ENCODE data around the gene CD200R1L. TPM values are rescaled to one million over a fixed set of nuclear protein-coding genes. Genes with fewer than 3 reads are reported as not detected.

The CD200R1L gene
- total RNA-seq (not detected), total RNA-seq (0 to 0.07 (median 0) reads per million in 29 experiments)
- not detected for total RNA-seq (2013)

- H3K9me3 ChIP-seq, result no peaks in the 10 kb centered on the region
- H3K4me1 Mint-ChIP-seq, result peaks cover 24 to 32% (median 31%) of the 10 kb centered on the region in 3 donors
- H3K36me3 Mint-ChIP-seq, result peaks cover 15% of the 10 kb centered on the region
- CTCF ChIA-PET, result no interaction called here
- H3K36me3 ChIP-seq (ENCODE audit: control insufficient read depth in 2 of 2, extremely low read depth in 1 of 2, insufficient read depth in 1 of 2, low read length in 1 of 2), result no peaks in the 10 kb centered on the region
- peak within 1 kb of the TSS; percentile 62 to 83 for H3K27ac Mint-ChIP-seq
- POLR2A ChIA-PET, result interaction anchor here in 1 of 2 donors (0.5 kb wide), 1 partner anchor 208 kb away, joined by 3 read pairs; no protein-coding TSS in a partner anchor
- no peaks in the 10 kb centered on the region for H3K27me3 ChIP-seq (replicated peaks in 1 of 2; ENCODE audit: control insufficient read depth in 2 of 2, extremely low read depth in 1 of 2, insufficient read depth in 2 of 2, low read length in 1 of 2)
- ATAC-seq (replicated peaks in 1 of 4) (no peak), DNase-seq (no peak)
- peaks cover 21 to 34% (median 22%) of the 10 kb centered on the region in 3 donors for H3K9me3 Mint-ChIP-seq
- H3K27me3 Mint-ChIP-seq, result no peaks in the 10 kb centered on the region
- WGBS (ENCODE audit: insufficient coverage), result no CpG with 5 or more reads among the region's 2 CpGs
- H3K4me3 ChIP-seq (ENCODE audit: control insufficient read depth in 1 of 2, extremely low read depth in 1 of 2, low read length in 1 of 2), result no peak within 1 kb of the TSS
- peak within 1 kb of the TSS; percentile 70 for H3K27ac ChIP-seq (ENCODE audit: low read length)
- peak within 1 kb of the TSS; percentile 1 to 41 (median 31) for H3K4me3 Mint-ChIP-seq
- H3K4me1 ChIP-seq (ENCODE audit: control insufficient read depth in 1 of 2, extremely low read depth in 1 of 2, insufficient read depth in 2 of 2, low read length in 2 of 2), result peaks cover 2 to 15% of the 10 kb centered on the region in 2 experiments
Observed at GRCh38 chr3:112846764-112847163, at the start of gene CD200R1L. Gene CD200R1L (minus strand): TSS chr3:112846864. CDS start chr3:112829367, 17,497 bp downstream.

- WGBS (ENCODE audit: insufficient coverage), result 90% methylated on average over 5 of the region's 5 CpGs
- DNase-seq (no peak), ATAC-seq (replicated peaks in 1 of 4) (no peak)
- Mint-ChIP-seq H3K4me3 (no peak overlapping the region), H3K27ac (no peak overlapping the region), H3K9me3 (no peaks in the 10 kb centered on the region), H3K27me3 (peaks cover 0 to 6% of the 10 kb centered on the region in 2 donors), H3K36me3 (no peaks in the 10 kb centered on the region), H3K4me1 (no peaks in the 10 kb centered on the region)
- no peaks in the 10 kb centered on the region for H3K4me1 ChIP-seq (ENCODE audit: control insufficient read depth in 1 of 2, extremely low read depth in 1 of 2, insufficient read depth in 2 of 2, low read length in 2 of 2)
- H3K27ac ChIP-seq (ENCODE audit: low read length), result no peak overlapping the region
- H3K36me3 ChIP-seq (ENCODE audit: control insufficient read depth in 2 of 2, extremely low read depth in 1 of 2, insufficient read depth in 1 of 2, low read length in 1 of 2), result no peaks in the 10 kb centered on the region
- no peak overlapping the region for H3K4me3 ChIP-seq (ENCODE audit: control insufficient read depth in 1 of 2, extremely low read depth in 1 of 2, low read length in 1 of 2)
- ChIA-PET CTCF (no interaction called here), POLR2A (no interaction called here)
- H3K27me3 ChIP-seq (replicated peaks in 1 of 2; ENCODE audit: control insufficient read depth in 2 of 2, extremely low read depth in 1 of 2, insufficient read depth in 2 of 2, low read length in 1 of 2), result peaks cover 0 to 4% of the 10 kb centered on the region in 2 experiments
- no peaks in the 10 kb centered on the region for H3K9me3 ChIP-seq
Observed at GRCh38 chr3:112894258-112894657, 47.6 kb upstream of the CD200R1L start.

GRCh38 chr3:112889357-112889756 lies 42.7 kb upstream of the CD200R1L start:
- Histone ChIP-seq H3K4me3 (ENCODE audit: control insufficient read depth in 1 of 2, extremely low read depth in 1 of 2, low read length in 1 of 2) (no peak overlapping the region), H3K4me1 (ENCODE audit: control insufficient read depth in 1 of 2, extremely low read depth in 1 of 2, insufficient read depth in 2 of 2, low read length in 2 of 2) (no peaks in the 10 kb centered on the region), H3K36me3 (ENCODE audit: control insufficient read depth in 2 of 2, extremely low read depth in 1 of 2, insufficient read depth in 1 of 2, low read length in 1 of 2) (no peaks in the 10 kb centered on the region), H3K27ac (ENCODE audit: low read length) (no peak overlapping the region), H3K27me3 (replicated peaks in 1 of 2; ENCODE audit: control insufficient read depth in 2 of 2, extremely low read depth in 1 of 2, insufficient read depth in 2 of 2, low read length in 1 of 2) (peaks cover 0 to 8% of the 10 kb centered on the region in 2 experiments), H3K9me3 (no peaks in the 10 kb centered on the region)
- CTCF ChIA-PET, result no interaction called here
- H3K9me3 Mint-ChIP-seq, result no peaks in the 10 kb centered on the region
- POLR2A ChIA-PET, result no interaction called here
- H3K27ac Mint-ChIP-seq, result no peak overlapping the region
- no peaks in the 10 kb centered on the region for H3K36me3 Mint-ChIP-seq
- H3K4me1 Mint-ChIP-seq, result no peaks in the 10 kb centered on the region
- WGBS (ENCODE audit: insufficient coverage), result 75% methylated on average over 1 of the region's 3 CpGs
- H3K27me3 Mint-ChIP-seq, result peaks cover 0 to 6% of the 10 kb centered on the region in 2 donors
- ATAC-seq (replicated peaks in 1 of 4) (no peak), DNase-seq (no peak)
- H3K4me3 Mint-ChIP-seq, result no peak overlapping the region

GRCh38 chr3:112888381-112889085 lies 41.9 kb upstream of the CD200R1L start:
- no peak overlapping the region for H3K27ac Mint-ChIP-seq
- CTCF ChIA-PET, result no interaction called here
- WGBS (ENCODE audit: insufficient coverage), result no CpG with 5 or more reads among the region's 2 CpGs
- Histone ChIP-seq H3K27me3 (replicated peaks in 1 of 2; ENCODE audit: control insufficient read depth in 2 of 2, extremely low read depth in 1 of 2, insufficient read depth in 2 of 2, low read length in 1 of 2) (peaks cover 0 to 8% of the 10 kb centered on the region in 2 experiments), H3K4me3 (ENCODE audit: control insufficient read depth in 1 of 2, extremely low read depth in 1 of 2, low read length in 1 of 2) (no peak overlapping the region), H3K9me3 (no peaks in the 10 kb centered on the region), H3K36me3 (ENCODE audit: control insufficient read depth in 2 of 2, extremely low read depth in 1 of 2, insufficient read depth in 1 of 2, low read length in 1 of 2) (no peaks in the 10 kb centered on the region), H3K4me1 (ENCODE audit: control insufficient read depth in 1 of 2, extremely low read depth in 1 of 2, insufficient read depth in 2 of 2, low read length in 2 of 2) (no peaks in the 10 kb centered on the region), H3K27ac (ENCODE audit: low read length) (no peak overlapping the region)
- ATAC-seq (replicated peaks in 1 of 4) (no peak), DNase-seq (no peak)
- no peaks in the 10 kb centered on the region for H3K9me3 Mint-ChIP-seq
- H3K4me1 Mint-ChIP-seq, result no peaks in the 10 kb centered on the region
- H3K36me3 Mint-ChIP-seq, result no peaks in the 10 kb centered on the region
- POLR2A ChIA-PET, result no interaction called here
- peaks cover 0 to 6% of the 10 kb centered on the region in 2 donors for H3K27me3 Mint-ChIP-seq
- no peak overlapping the region for H3K4me3 Mint-ChIP-seq

- CTCF ChIA-PET, result interaction anchor here in 1 of 2 donors (0.6 kb wide), 1 partner anchor 481 kb away, joined by 3 read pairs; no protein-coding TSS in a partner anchor
- H3K4me3 ChIP-seq (ENCODE audit: control insufficient read depth in 1 of 2, extremely low read depth in 1 of 2, low read length in 1 of 2), result no peak overlapping the region
- H3K36me3 Mint-ChIP-seq, result no peaks in the 10 kb centered on the region
- H3K27ac Mint-ChIP-seq, result no peak overlapping the region
- H3K9me3 ChIP-seq, result no peaks in the 10 kb centered on the region
- H3K9me3 Mint-ChIP-seq, result peaks cover 0 to 3% (median 0%) of the 10 kb centered on the region in 3 donors
- POLR2A ChIA-PET, result no interaction called here
- ATAC-seq (replicated peaks in 1 of 4) (no peak), DNase-seq (no peak)
- H3K4me3 Mint-ChIP-seq, result no peak overlapping the region
- H3K27me3 ChIP-seq (replicated peaks in 1 of 2; ENCODE audit: control insufficient read depth in 2 of 2, extremely low read depth in 1 of 2, insufficient read depth in 2 of 2, low read length in 1 of 2), result peaks cover 0 to 8% of the 10 kb centered on the region in 2 experiments
- H3K27me3 Mint-ChIP-seq, result peaks cover 0 to 1% of the 10 kb centered on the region in 2 donors
- H3K36me3 ChIP-seq (ENCODE audit: control insufficient read depth in 2 of 2, extremely low read depth in 1 of 2, insufficient read depth in 1 of 2, low read length in 1 of 2), result no peaks in the 10 kb centered on the region
- no peak overlapping the region for H3K27ac ChIP-seq (ENCODE audit: low read length)
- H3K4me1 Mint-ChIP-seq, result no peaks in the 10 kb centered on the region
- WGBS (ENCODE audit: insufficient coverage), result 68% methylated on average over 3 of the region's 4 CpGs
- no peaks in the 10 kb centered on the region for H3K4me1 ChIP-seq (ENCODE audit: control insufficient read depth in 1 of 2, extremely low read depth in 1 of 2, insufficient read depth in 2 of 2, low read length in 2 of 2)
Observed at GRCh38 chr3:112884678-112885290, 38.1 kb upstream of the CD200R1L start.

GRCh38 chr3:112881891-112882290 lies 35.2 kb upstream of the CD200R1L start:
- CTCF ChIA-PET, result no interaction called here
- no peak for DNase-seq
- Histone ChIP-seq H3K4me1 (ENCODE audit: control insufficient read depth in 1 of 2, extremely low read depth in 1 of 2, insufficient read depth in 2 of 2, low read length in 2 of 2) (no peaks in the 10 kb centered on the region), H3K27ac (ENCODE audit: low read length) (no peak overlapping the region), H3K4me3 (ENCODE audit: control insufficient read depth in 1 of 2, extremely low read depth in 1 of 2, low read length in 1 of 2) (no peak overlapping the region), H3K27me3 (replicated peaks in 1 of 2; ENCODE audit: control insufficient read depth in 2 of 2, extremely low read depth in 1 of 2, insufficient read depth in 2 of 2, low read length in 1 of 2) (peaks cover 0 to 5% of the 10 kb centered on the region in 2 experiments), H3K36me3 (ENCODE audit: control insufficient read depth in 2 of 2, extremely low read depth in 1 of 2, insufficient read depth in 1 of 2, low read length in 1 of 2) (no peaks in the 10 kb centered on the region), H3K9me3 (no peaks in the 10 kb centered on the region)
- Mint-ChIP-seq H3K4me1 (no peaks in the 10 kb centered on the region), H3K9me3 (peaks cover 0 to 9% (median 0%) of the 10 kb centered on the region in 3 donors), H3K27ac (no peak overlapping the region), H3K4me3 (no peak overlapping the region), H3K27me3 (no peaks in the 10 kb centered on the region), H3K36me3 (no peaks in the 10 kb centered on the region)
- 100% methylated on average over 1 of the region's 4 CpGs for WGBS (ENCODE audit: insufficient coverage)
- POLR2A ChIA-PET, result no interaction called here
- no peak for ATAC-seq (replicated peaks in 1 of 4)

Measured in T-cell (primary cell).